H1 (cell line): ENCODE measurements around the gene TNFRSF8. TPM values are rescaled to one million over a fixed set of nuclear protein-coding genes. Genes with fewer than 3 reads are reported as not detected.

Experiments
- CTCF ChIA-PET: fragments of 300-600 bp; sonication (Branson Sonifier 250); formaldehyde crosslinking; loops from one replicate; lab custom pipeline; 2021; ENCODE audit not compliant: partially characterized antibody; lab: Charles Lee
- POLR2A ChIA-PET: fragments of 300-600 bp; sonication (Branson Sonifier 250); formaldehyde crosslinking; loops from one replicate; lab custom pipeline; 2021; ENCODE audit warnings: inconsistent platforms; ENCODE audit not compliant: partially characterized antibody; lab: Charles Lee
- DNase-seq, 2 experiments: peaks; one replicate each; pipeline versions ENCODE4 v3.0.0 to v3.0.0-alpha.2; 2010 to 2022; ENCODE audit warnings: low spot score in 2 of 2, low read depth in 1 of 2, mixed read lengths in 1 of 2
- FAIRE-seq: peaks from 2 replicates; lab custom pipeline; 2011; peaks lifted over from hg19 to GRCh38; lab: Jason Lieb, UNC
- H2AFZ ChIP-seq: 2 replicates; pipeline ENCODE4 v1.8.1; 2012; ENCODE audit warnings: low read length, inconsistent platforms
- H2AK5ac ChIP-seq: 2 replicates; pipeline ENCODE4 v1.6.1; 2013; ENCODE audit warnings: low read depth, low read length
- H2BK120ac ChIP-seq: replicated peaks from 2 replicates; pipeline ENCODE3; 2013; ENCODE audit warnings: low read depth, low read length, inconsistent platforms
- H2BK12ac ChIP-seq: 2 replicates; pipeline ENCODE4 v1.6.1; 2013; ENCODE audit warnings: low read depth, low read length
- H2BK15ac ChIP-seq: 2 replicates; pipeline ENCODE4 v1.6.1; 2013; ENCODE audit warnings: low read length
- H2BK20ac ChIP-seq: 2 replicates; pipeline ENCODE4 v1.6.1; 2013; ENCODE audit warnings: low read length
- H2BK5ac ChIP-seq: 2 replicates; pipeline ENCODE4 v1.6.1; 2013; ENCODE audit warnings: low read depth, low read length
- H3K14ac ChIP-seq: 2 replicates; pipeline ENCODE4 v1.6.1; 2013; ENCODE audit warnings: inconsistent platforms; ENCODE audit not compliant: insufficient read length
- H3K18ac ChIP-seq: 2 replicates; pipeline ENCODE4 v1.6.1; 2013; ENCODE audit warnings: low read length; ENCODE audit errors: extremely low read depth
- H3K23ac ChIP-seq: 2 replicates; pipeline ENCODE4 v1.6.1; 2013; ENCODE audit warnings: inconsistent platforms; ENCODE audit not compliant: insufficient read length
- H3K23me2 ChIP-seq: 2 replicates; pipeline ENCODE4 v1.6.1; 2013; ENCODE audit warnings: low read depth, low read length
- H3K27ac ChIP-seq: 2 replicates; pipeline ENCODE4 v1.6.1; 2011; ENCODE audit warnings: low read depth, low read length, inconsistent platforms
- H3K27me3 ChIP-seq, 4 experiments: replicated peaks in 1 of 4; 1 replicate in 1 of 4; 2 replicates in 3 of 4; pipeline versions ENCODE4 v1.6.1 to v1.8.1; 2011 to 2013; ENCODE audit warnings: low read length in 3 of 4, mild to moderate bottlenecking in 3 of 4, inconsistent platforms in 2 of 4, mixed read lengths in 2 of 4, moderate library complexity in 1 of 4; ENCODE audit not compliant: control insufficient read depth in 3 of 4, insufficient read depth in 3 of 4; ENCODE audit errors: extremely low read depth in 1 of 4
- H3K36me3 ChIP-seq, 4 experiments: 2 replicates each; pipeline versions ENCODE4 v1.6.1 to v1.8.1; 2011 to 2013; ENCODE audit warnings: mild to moderate bottlenecking in 4 of 4, low read length in 3 of 4, moderate library complexity in 2 of 4, control low read depth in 1 of 4, inconsistent platforms in 1 of 4; ENCODE audit not compliant: insufficient read depth in 4 of 4, control insufficient read depth in 2 of 4
- H3K4ac ChIP-seq: replicated peaks from 2 replicates; pipeline ENCODE3; 2013; ENCODE audit warnings: low read length, low read depth, mixed read lengths, inconsistent platforms; ENCODE audit not compliant: insufficient read length
- H3K4me1 ChIP-seq, 4 experiments: replicated peaks in 1 of 4; 1 replicate in 1 of 4; 2 replicates in 3 of 4; pipeline versions ENCODE4 v1.6.1 to v1.8.1; 2011 to 2013; ENCODE audit warnings: low read length in 3 of 4, inconsistent platforms in 2 of 4, mixed read lengths in 1 of 4; ENCODE audit not compliant: insufficient read depth in 4 of 4, control insufficient read depth in 3 of 4
- H3K4me2 ChIP-seq, 2 experiments: 2 replicates each; pipeline versions ENCODE4 v1.6.1 to v1.8.1; 2011 to 2013; ENCODE audit warnings: low read depth in 2 of 2, low read length in 2 of 2, control low read depth in 1 of 2, inconsistent platforms in 1 of 2, mild to moderate bottlenecking in 1 of 2; ENCODE audit not compliant: insufficient read depth in 1 of 2
- H3K4me3 ChIP-seq, 4 experiments: fragments of 200-600, 300-600 bp in 1 of 4; sonication (generic), shearing (Covaris generic), sonication (Bioruptor Twin) in 1 of 4; 2 replicates each; pipeline versions ENCODE4 v1.5.1 to v1.8.1; 2011 to 2016; ENCODE audit warnings: low read length in 4 of 4, low read depth in 3 of 4, control low read depth in 2 of 4, inconsistent platforms in 2 of 4, mild to moderate bottlenecking in 2 of 4, mixed read lengths in 1 of 4, moderate library complexity in 1 of 4; ENCODE audit not compliant: insufficient read depth in 2 of 4; ENCODE audit errors: extremely low read depth in 1 of 4
- H3K56ac ChIP-seq: replicated peaks from 2 replicates; pipeline ENCODE3; 2013; ENCODE audit warnings: low read depth, mild to moderate bottlenecking, mixed read lengths, low read length, inconsistent platforms; ENCODE audit not compliant: insufficient read length
- H3K79me1 ChIP-seq: 2 replicates; pipeline ENCODE4 v1.6.1; 2013; ENCODE audit warnings: low read depth, low read length, control low read depth
- H3K79me2 ChIP-seq, 2 experiments: 2 replicates each; pipeline versions ENCODE4 v1.6.1 to v1.8.1; 2012 to 2013; ENCODE audit warnings: low read length in 2 of 2, mild to moderate bottlenecking in 2 of 2, inconsistent platforms in 1 of 2; ENCODE audit not compliant: insufficient read depth in 2 of 2, control insufficient read depth in 1 of 2
- H3K9ac ChIP-seq, 4 experiments: replicated peaks in 1 of 4; 1 replicate in 1 of 4; 2 replicates in 3 of 4; pipeline versions ENCODE4 v1.6.1 to v1.8.1; 2011 to 2013; ENCODE audit warnings: low read depth in 3 of 4, low read length in 3 of 4, control low read depth in 2 of 4, mild to moderate bottlenecking in 2 of 4, moderate library complexity in 2 of 4, inconsistent platforms in 1 of 4; ENCODE audit errors: extremely low read depth in 1 of 4
- H3K9me3 ChIP-seq, 2 experiments: 2 replicates each; pipeline versions ENCODE4 v1.6.1 to v1.8.1; 2012 to 2013; ENCODE audit warnings: mild to moderate bottlenecking in 2 of 2, moderate library complexity in 2 of 2, control low read depth in 1 of 2, inconsistent platforms in 1 of 2, low read depth in 1 of 2, low read length in 1 of 2, mixed read lengths in 1 of 2; ENCODE audit not compliant: insufficient read depth in 2 of 2
- H4K20me1 ChIP-seq, 2 experiments: replicated peaks in 1 of 2; 2 replicates each; pipeline versions ENCODE3 to v1.8.1; 2011 to 2013; ENCODE audit warnings: inconsistent platforms in 2 of 2, low read length in 2 of 2, mild to moderate bottlenecking in 1 of 2; ENCODE audit not compliant: insufficient read depth in 2 of 2, control insufficient read depth in 1 of 2
- H4K5ac ChIP-seq: 2 replicates; pipeline ENCODE4 v1.6.1; 2013; ENCODE audit warnings: low read length, low read depth, mixed read lengths, inconsistent platforms; ENCODE audit not compliant: insufficient read length
- H4K8ac ChIP-seq: 2 replicates; pipeline ENCODE4 v1.8.0; 2013; ENCODE audit warnings: mild to moderate bottlenecking, moderate library complexity, low read length, inconsistent platforms; ENCODE audit not compliant: insufficient read depth; ENCODE audit errors: extremely low read depth
- H4K91ac ChIP-seq: replicated peaks from 2 replicates; pipeline ENCODE3; 2013; ENCODE audit warnings: low read length, mixed read lengths, inconsistent platforms; ENCODE audit not compliant: insufficient read length
- CBX8 ChIP-seq: fragments of 300-800, 300-1000 bp; sonication (generic); IDR thresholded peaks from 2 replicates; pipeline ENCODE4 v1.7.1; 2016; ENCODE audit warnings: low read depth, low read length, borderline replicate concordance
- CHD1 ChIP-seq: IDR thresholded peaks from 2 replicates; pipeline ENCODE4 v1.6.1; 2012; ENCODE audit warnings: low read depth, low read length, improper control_type of control experiment
- GTF2F1 ChIP-seq: IDR thresholded peaks from 2 replicates; pipeline ENCODE4 v1.6.1; 2012; ENCODE audit warnings: low read depth, low read length, improper control_type of control experiment, borderline replicate concordance
- MAFK ChIP-seq: IDR thresholded peaks from 2 replicates; pipeline ENCODE4 v1.6.1; 2012; ENCODE audit warnings: low read depth, mild to moderate bottlenecking, improper control_type of control experiment, low read length
- MAX ChIP-seq: IDR thresholded peaks from 2 replicates; pipeline ENCODE4 v1.6.1; 2012; ENCODE audit warnings: inconsistent platforms
- NANOG ChIP-seq: IDR thresholded peaks from 2 replicates; pipeline ENCODE4 v1.6.1; 2011; ENCODE audit warnings: low read length, low read depth, mild to moderate bottlenecking, inconsistent platforms; ENCODE audit not compliant: insufficient read depth, poor library complexity, severe bottlenecking
- NRF1 ChIP-seq: IDR thresholded peaks from 2 replicates; pipeline ENCODE4 v1.6.1; 2011; ENCODE audit warnings: mild to moderate bottlenecking, low read depth, low read length, improper control_type of control experiment
- SP1 ChIP-seq: IDR thresholded peaks from 2 replicates; pipeline ENCODE4 v1.6.1; 2011; ENCODE audit warnings: low read depth, low read length
- SUZ12 ChIP-seq: fragments of 200-600 bp; sonication (generic); IDR thresholded peaks from 2 replicates; pipeline ENCODE4 v1.6.1; 2012; ENCODE audit warnings: mild to moderate bottlenecking, inconsistent platforms, low read length, moderate library complexity, mixed read lengths
- TAF1 ChIP-seq: IDR thresholded peaks from 2 replicates; pipeline ENCODE4 v1.6.1; 2011; ENCODE audit warnings: mild to moderate bottlenecking, low read depth, low read length
- ZNF274 ChIP-seq: IDR thresholded peaks from 2 replicates; pipeline ENCODE4 v1.7.0; 2012; ENCODE audit warnings: low read length, borderline replicate concordance; ENCODE audit errors: extremely low read depth
- WGBS, 2 experiments: shearing (Covaris generic) in 1 of 2; methylation state at CpG; one replicate each; pipeline versions ENCODE4 v1.1.6 to v1.1.7; 2013 to 2015; ENCODE audit warnings: low lambda C conversion rate in 2 of 2, mixed read lengths in 2 of 2, inconsistent platforms in 1 of 2, low coverage in 1 of 2, missing lambda C conversion rate in 1 of 2; ENCODE audit not compliant: insufficient replicate concordance in 2 of 2, insufficient coverage in 1 of 2, insufficient read length in 1 of 2; ENCODE audit errors: extremely low coverage in 1 of 2, missing lambda C conversion rate in 1 of 2; 5-methylcytosine and 5-hydroxymethylcytosine counted together
- polyA plus RNA-seq, 7 experiments: library from polyadenylated mRNA; depleted of rRNA in 3 of 7; stranded (reverse) in 5 of 7; unstranded in 2 of 7; fragments of >200 nt in 5 of 7; fragments of 200-250 nt in 2 of 7; gene quantifications; 1 replicate in 5 of 7; 2 replicates in 1 of 7; 4 replicates in 1 of 7; pipeline versions ENCODE4 v1.2.1 to v1.2.3, GENCODE V29; 2011 to 2013; ENCODE audit warnings: missing spikeins in 2 of 7, mixed read lengths in 2 of 7
- total RNA-seq: library from RNA; stranded (reverse); fragmentation: NEBNext Ultra II Directional; extraction: Animal tissue kit (Norgen Biotek cat#: 25700); gene quantifications from 2 replicates; pipeline ENCODE4 v1.2.1, GENCODE V29; 2021
- TF ChIP-seq, protein P1 (sequence below): IDR thresholded peaks from 2 replicates; pipeline ENCODE4 v1.6.1; 2012; ENCODE audit warnings: inconsistent platforms

Gene TNFRSF8
- total and polyA plus RNA-seq, 2 of the 8 experiments (the other 6 are each of a cell fraction or from before 2014, with no cell fraction given) = 23.2 to 32.7 TPM

GRCh38 chr1:12171206-12172041, 108.3 kb downstream of the TNFRSF8 start:
- Histone ChIP-seq H3K4me3 (no peak overlapping the region), H2BK120ac (no peak overlapping the region), H2BK20ac (no peak overlapping the region), H3K4me1 (peaks cover 0 to 18% (median 5%) of the 10 kb centered on the region in 4 experiments; a peak in 5 of 7 replicates), H3K56ac (no peak overlapping the region), H2AK5ac (no peak overlapping the region), H2AFZ (no peak overlapping the region), H3K4me2 (no peak overlapping the region), H4K91ac (no peak overlapping the region), H3K23ac (no peak overlapping the region), H3K4ac (no peak overlapping the region), H3K18ac (no peak overlapping the region), H3K23me2 (no peaks in the 10 kb centered on the region; the same call in 1 of the 2 replicates), H3K79me1 (no peaks in the 10 kb centered on the region), H3K36me3 (no peaks in the 10 kb centered on the region), H3K79me2 (no peaks in the 10 kb centered on the region), H4K5ac (no peak overlapping the region), H3K9me3 (no peaks in the 10 kb centered on the region), H2BK12ac (no peak overlapping the region), H2BK15ac (no peak overlapping the region), H3K27me3 (peaks cover 3 to 27% (median 20%) of the 10 kb centered on the region in 4 experiments), H3K14ac (no peak overlapping the region), H3K27ac (no peak overlapping the region), H4K8ac (no peak overlapping the region), H2BK5ac (no peak overlapping the region), H4K20me1 (no peaks in the 10 kb centered on the region), H3K9ac (no peak overlapping the region)
- no peak for DNase-seq
- no peak for FAIRE-seq
- CTCF ChIA-PET = interaction anchor here (0.6 to 4.4 kb wide), 5 partner anchors 11 to 46 kb away, joined by 3 to 19 read pairs (median 4); no protein-coding TSS in a partner anchor
- 92% methylated on average over 12 of the region's 12 CpGs; no CpG with 5 or more reads in 1 of the 2 experiments for WGBS, 2 experiments
- POLR2A ChIA-PET = no interaction called here
- no peak for TF ChIP-seq GTF2F1
- TF ChIP-seq MAFK = no peak
- no peak for TF ChIP-seq ZNF274
- no peak for TF ChIP-seq NANOG
- TF ChIP-seq CBX8 = no peak
- TF ChIP-seq SP1 = no peak
- TF ChIP-seq, protein P1, sequence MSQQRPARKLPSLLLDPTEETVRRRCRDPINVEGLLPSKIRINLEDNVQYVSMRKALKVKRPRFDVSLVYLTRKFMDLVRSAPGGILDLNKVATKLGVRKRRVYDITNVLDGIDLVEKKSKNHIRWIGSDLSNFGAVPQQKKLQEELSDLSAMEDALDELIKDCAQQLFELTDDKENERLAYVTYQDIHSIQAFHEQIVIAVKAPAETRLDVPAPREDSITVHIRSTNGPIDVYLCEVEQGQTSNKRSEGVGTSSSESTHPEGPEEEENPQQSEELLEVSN = no peak
- TF ChIP-seq TAF1 = no peak
- no peak for TF ChIP-seq CHD1
- TF ChIP-seq SUZ12 = no peak
- TF ChIP-seq MAX = no peak
- TF ChIP-seq NRF1 = no peak
